ENCODE data around the gene POC1A.
A peak's percentile ranks its signal among the peaks of the same experiment; 100 is the strongest.

Gene POC1A

GRCh38 chr3:52126500-52126899 is 27.7 kb downstream of the POC1A start:
- DNase-seq, result no peak

- peak in 1 of 14 donors; percentile 34 for DNase-seq
These were observed 28.2 kb downstream of the POC1A start for GRCh38 chr3:52126036-52126435.

DNA sequence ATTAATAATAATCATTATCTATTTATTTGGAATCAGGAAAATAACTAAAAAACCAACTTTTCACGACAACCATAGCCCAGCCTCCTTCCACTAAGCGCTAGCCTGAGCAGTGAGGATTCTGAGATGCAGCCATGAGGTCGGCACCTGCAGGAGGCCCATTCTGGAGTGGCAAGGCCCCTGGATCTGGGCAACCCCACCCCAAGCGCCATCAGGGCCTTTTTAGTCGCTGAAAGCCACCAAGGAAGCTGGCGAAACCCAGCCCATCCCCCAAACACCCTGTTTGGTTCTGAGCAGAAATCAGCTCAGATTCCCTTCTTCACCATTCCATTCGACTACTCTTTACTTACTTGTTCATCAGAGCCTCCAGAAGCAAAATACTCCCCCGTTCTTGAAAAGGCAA is 29.5 kb downstream of the POC1A start:
- DNase-seq, result no peak

- DNase-seq, result no peak
These were observed 30.1 kb downstream of the POC1A start for GRCh38 chr3:52124126-52124525.

DNA sequence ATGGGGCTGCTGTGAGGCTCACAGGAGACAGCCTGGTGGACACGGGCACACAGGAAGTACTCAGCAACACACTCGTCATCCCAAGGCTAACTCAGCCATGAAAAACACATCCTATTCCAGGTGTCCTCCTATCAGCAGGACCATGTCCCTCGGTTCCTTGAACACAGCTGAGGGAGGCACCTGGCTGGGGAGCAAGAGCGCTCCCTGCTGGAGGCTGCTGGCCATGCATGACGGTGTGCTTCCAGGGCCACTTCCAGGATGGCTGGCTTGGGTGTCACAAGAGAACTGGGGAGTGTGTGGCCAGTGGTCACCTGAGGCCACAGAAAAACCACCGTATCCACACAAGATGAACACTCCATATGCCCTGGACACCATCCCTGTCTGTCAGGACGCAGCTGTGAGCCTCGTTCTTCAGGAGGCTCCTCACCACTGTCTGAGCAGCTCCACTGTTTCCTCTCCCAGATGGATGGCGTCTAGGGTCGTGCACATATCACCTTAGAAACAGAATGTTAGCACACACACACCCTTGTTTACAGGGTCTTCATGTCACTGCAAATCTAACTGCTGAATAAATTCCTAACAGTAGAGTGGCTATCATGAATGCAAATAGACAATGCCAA is 31.0 kb downstream of the POC1A start:
- peak in 12 of 14 donors; percentile 29 to 83 (median 54) for DNase-seq

DNA sequence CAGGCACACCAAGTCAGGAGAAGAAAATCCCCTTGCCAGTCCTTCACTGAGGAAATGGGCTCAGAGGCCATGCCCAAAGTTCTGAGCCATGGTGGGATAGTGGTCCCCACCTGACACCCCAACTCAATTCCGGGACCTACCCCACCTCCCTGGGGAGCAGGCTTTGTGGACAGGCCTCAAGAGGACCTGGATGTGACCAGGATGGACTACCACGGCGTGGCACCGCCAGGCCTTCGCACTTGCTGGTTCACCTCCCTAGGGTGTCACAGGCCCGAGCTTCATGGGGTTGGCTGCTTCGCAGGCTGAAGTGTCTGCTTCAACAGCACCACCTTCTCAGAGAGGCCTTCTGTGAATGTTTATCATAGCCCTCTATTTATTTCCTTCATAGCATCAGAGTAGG is 31.7 kb downstream of the POC1A start:
- DNase-seq, result no peak

DNA sequence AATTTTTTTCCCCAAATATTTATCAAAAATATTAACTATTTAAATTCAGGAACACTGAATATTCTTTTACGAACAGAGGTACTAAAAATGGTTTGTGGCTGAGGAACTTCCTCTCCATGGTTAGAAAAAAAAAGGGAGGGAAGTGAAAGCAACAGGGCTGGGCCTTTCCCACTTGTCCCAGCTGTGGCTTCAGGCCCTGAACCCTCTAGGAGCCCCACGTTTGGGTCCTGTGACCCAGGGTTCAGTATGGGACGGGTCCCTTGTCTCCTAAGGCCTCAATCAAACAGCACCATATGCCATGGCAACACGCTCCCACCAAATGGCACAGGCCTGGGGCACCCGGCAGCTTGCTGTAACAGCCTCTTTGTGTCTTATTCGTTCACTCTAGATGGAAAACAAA is 32.4 kb downstream of the POC1A start:
- peak in 2 of 14 donors; percentile 17 to 31 for DNase-seq

DNA sequence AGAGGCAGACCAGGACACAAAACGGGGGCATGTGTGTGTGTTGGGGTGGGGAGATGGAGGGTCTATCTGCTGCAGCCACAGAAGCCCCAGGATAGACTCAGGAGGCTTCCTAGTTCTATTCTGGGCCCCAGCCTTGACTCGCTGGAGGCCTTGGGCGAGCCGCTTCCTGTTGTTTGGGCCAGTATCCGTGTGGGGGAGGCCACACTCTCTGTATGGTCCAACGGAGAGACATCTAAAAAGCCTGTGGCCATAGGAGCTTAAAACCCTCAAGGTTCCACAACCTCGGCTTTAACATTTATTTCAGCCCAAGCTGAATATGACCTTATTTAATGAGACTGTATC is 32.8 kb downstream of the POC1A start:
- DNase-seq, result peak in 7 of 14 donors; percentile 17 to 63 (median 31)

DNA sequence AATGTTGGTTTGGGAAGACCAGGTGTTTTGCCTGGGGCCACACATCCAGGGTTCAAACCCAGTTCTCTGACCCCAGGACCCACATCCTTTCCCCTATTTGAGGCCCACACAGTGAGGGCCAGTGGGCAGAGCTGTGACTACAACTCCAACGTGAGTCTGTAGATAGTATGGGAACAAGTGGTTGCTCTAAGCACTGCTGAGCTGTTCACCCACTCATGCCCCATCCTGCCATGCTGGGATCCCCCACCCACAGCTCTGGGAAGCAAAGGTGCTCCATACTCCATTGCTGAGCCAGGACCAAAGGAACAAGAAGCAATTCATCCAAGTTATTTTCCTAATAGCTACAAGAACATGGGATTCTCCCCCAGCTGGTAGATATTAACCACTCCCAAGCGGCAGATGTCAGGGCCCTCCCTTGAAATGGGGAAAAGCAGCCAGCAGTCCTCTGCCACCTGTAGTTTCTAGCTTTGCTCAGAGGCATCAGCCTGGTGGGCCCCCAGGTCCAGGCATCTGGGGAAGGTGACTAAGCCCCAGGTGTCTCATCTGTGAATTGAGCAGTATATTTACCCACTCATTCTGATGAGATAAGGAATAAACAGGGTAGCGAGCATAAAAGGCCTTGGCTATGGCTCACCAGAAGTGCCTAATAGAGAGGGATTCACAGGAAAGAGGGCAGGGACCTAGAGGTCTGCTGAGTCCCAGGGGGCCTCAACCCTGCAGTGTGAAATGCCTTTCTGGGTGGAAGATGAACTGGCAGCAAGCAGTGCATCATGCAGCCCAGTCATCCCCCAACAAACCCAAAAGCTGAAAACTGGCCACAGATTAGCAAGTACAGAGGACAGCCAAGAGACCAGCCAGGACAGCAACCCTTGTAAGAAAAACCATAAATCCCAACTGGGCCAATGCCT is 33.4 kb downstream of the POC1A start:
- DNase-seq, result no peak

- no peak for DNase-seq
These were observed 34.4 kb downstream of the POC1A start for GRCh38 chr3:52119826-52120225.

- no peak for DNase-seq
These were observed 35.1 kb downstream of the POC1A start for GRCh38 chr3:52119099-52119498.

DNA sequence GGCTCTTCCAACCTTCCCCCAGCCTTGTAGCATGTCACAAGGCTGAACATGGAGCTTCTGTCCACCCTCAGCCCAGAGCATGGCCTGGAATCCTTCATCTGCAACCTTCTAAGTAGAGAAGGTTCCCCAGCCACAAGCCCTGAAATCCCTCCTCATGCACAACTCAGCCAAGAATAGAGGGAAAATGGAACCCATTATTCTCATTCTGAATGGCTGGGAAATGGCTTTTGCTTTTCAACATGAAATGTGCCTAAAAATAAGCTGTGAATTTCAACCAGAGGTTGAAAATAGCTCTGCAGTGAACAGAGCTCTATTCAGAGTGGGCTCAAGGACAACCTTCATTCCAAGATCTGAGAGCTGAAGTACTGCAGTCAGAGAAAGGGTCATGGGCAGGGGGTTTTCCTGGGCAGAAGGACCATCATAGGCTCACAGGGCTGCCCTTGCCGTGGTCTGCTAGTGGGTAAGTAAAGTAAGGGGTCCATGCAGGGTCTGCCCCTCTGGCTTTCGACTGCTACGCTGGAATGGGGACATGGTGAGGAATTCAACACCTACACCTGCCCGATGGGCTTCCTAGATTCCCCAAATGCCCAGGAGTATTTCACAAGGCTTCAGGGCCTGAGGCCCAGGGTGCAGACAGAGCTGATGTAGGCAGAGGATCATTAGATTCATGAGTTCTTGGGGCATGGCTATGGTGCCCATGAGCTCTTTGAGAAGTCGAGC is 35.9 kb downstream of the POC1A start:
- DNase-seq, result peak in 1 of 14 donors; percentile 37

- no peak for DNase-seq
These were observed 36.7 kb downstream of the POC1A start for GRCh38 chr3:52117537-52117936.

DNA sequence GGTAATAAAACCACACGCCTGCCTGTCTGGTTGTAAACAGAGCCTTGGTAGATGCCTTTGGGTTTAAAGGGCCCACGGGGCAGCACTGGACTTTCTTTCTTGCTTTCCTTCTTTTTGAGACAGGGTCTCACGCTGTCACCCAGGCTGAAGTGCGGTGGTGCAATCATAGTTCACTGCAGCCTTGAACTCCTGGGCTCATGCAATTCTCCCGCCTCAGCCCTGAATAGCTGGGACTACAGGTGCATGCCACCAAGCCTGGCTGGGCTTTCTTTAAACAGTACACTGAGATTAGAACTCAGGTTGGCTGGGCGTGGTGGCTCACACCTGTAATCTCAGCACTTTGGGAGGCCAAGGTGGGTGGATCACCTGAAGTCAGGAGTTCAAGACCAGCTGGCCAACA is 42.2 kb downstream of the POC1A start:
- no peak for DNase-seq

- no peak for DNase-seq
These were observed 43.7 kb downstream of the POC1A start for GRCh38 chr3:52110502-52110901.

GRCh38 chr3:52109611-52110301 is 44.5 kb downstream of the POC1A start:
- DNase-seq, result no peak

GRCh38 chr3:52108302-52109232 is 45.7 kb downstream of the POC1A start:
- peak in 8 of 14 donors; percentile 28 to 65 (median 41) for DNase-seq

DNA sequence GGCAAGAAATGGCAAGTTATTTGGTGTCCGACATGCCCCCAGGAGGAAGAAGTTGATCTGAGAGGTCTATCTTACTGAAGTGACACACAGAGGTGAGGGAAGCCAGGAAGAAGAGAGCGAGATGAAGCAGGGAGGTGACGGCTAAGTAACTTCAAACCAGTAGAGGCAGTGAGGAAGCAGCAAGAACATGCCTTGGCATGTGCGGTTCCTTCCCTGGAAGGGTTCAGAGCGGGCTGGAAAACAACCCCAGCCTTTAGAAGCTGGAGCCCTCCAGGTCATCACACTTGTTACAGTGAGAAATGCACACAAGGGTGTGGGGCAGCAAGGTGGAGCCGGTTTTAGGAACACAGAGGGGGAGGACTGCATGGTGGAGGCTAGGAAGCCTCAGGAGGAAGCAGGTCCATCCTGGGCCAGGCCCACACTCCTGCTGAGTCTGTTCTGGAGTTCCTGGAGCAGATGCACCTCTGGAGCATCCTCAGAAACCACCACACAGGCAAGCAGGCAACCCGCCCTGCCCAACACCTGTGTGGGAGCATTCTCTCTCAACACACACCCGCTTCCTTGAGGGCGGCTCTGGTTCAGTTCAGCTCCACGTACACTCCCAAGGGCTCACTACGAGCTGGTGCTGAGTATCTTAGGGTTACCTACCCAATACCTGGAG is 47.1 kb downstream of the POC1A start:
- DNase-seq, result no peak

- no peak for DNase-seq
These were observed 49.3 kb downstream of the POC1A start for GRCh38 chr3:52104684-52105640.

- no peak for DNase-seq
These were observed 51.3 kb downstream of the POC1A start for GRCh38 chr3:52102934-52103333.

Measured in C1 segment of cervical spinal cord (tissue), 14 donors.